Ramos (cell line): ENCODE measurements around the gene C12orf75.
"Not testable (repeated sequence)": the region's sequence is repeated elsewhere in the genome, so short reads cannot be mapped to it uniquely, and the experiment has no call there.

Experiments
- in situ Hi-C: fragments of 300-500 bp; cut with MboI; formaldehyde crosslinking; loops from one replicate; pipeline ENCODE4 v1.14.3; 2022; ENCODE audit warnings: low sequenced_read_pairs; ENCODE audit not compliant: unreplicated experiment

Gene C12orf75

GRCh38 chr12:105365231-105365630, 34.7 kb downstream of the C12orf75 start:
- in situ Hi-C loops, result no loop called here

DNA sequence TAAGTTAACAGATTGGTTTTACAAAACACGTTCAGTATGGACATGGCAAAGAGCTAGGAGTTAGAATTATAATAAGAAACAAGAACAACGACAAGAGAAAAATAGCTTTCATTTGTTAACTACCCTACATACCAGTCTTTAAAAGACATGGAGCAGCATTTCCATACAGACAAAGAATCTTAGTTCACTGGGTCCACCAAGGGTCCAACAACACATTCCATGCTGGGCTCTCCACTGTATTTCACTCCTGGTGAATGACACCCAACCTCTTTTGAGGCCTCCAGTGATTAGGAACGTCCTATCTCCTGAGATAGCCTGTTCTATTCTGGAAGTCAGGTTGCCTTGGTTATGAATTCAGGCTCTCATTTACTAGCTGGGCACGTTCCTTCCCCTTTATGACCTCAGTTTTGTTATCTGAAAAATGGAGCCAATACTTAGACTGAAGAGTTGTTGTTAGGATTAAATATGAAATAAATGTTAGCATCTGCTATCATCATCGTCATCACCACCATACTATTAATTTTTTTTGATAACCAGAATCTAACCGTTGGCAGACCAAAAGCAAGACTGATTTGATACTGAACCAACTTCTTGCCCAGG, 37.7 kb downstream of the C12orf75 start:
- in situ Hi-C loops, result no loop called here

- in situ Hi-C loops, result no loop called here
Observed at GRCh38 chr12:105369014-105369413, 38.5 kb downstream of the C12orf75 start.

- in situ Hi-C loops, result no loop called here
Observed at GRCh38 chr12:105374303-105374702, 43.8 kb downstream of the C12orf75 start.

- in situ Hi-C loops, result no loop called here
Observed at GRCh38 chr12:105377077-105377476, 46.6 kb downstream of the C12orf75 start.

DNA sequence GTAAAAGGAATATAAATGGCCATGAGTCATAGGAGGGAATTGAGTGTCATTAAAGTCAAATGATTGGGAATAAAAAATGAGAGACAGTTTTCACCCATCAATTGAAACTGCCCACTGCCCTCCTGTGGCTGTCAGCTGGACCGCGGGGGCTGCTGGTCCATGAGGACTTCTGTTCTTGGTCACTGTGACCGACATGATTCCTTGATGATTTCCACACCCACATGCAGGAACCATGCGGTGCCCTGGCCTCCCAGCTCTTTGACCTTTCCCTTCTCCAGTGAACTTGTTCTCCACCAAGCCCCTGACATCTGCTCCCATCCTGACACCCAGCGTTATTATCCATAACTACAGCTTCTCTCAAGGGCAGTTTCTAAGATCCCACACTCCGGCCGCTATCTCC, 48.4 kb downstream of the C12orf75 start:
- in situ Hi-C loops, result no loop called here

GRCh38 chr12:105382771-105383622, 52.5 kb downstream of the C12orf75 start:
- in situ Hi-C loops, result loop anchor here (5.0 kb wide), 1 partner anchor 106 kb away; no protein-coding TSS in a partner anchor

DNA sequence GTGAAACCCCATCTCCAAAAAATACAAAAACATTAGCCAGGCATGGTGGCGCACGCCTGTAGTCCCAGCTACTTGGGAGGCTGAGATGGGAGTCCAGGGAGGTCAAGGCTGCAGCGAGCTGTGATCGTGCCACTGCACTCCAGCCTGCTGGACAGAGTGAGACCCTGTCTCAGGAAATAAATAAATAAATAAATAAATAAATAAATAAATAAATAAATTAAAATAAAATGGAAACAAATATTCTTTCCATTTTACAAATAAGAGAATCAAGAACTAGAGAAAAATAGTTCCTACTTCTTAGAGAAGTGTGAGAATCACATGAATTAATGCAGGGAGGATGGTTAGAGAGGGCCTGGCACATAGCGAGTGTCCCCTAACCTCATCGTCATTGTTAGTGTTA, 53.7 kb downstream of the C12orf75 start:
- in situ Hi-C loops, result loop anchor here (5.0 kb wide), 1 partner anchor 107 kb away; no protein-coding TSS in a partner anchor

DNA sequence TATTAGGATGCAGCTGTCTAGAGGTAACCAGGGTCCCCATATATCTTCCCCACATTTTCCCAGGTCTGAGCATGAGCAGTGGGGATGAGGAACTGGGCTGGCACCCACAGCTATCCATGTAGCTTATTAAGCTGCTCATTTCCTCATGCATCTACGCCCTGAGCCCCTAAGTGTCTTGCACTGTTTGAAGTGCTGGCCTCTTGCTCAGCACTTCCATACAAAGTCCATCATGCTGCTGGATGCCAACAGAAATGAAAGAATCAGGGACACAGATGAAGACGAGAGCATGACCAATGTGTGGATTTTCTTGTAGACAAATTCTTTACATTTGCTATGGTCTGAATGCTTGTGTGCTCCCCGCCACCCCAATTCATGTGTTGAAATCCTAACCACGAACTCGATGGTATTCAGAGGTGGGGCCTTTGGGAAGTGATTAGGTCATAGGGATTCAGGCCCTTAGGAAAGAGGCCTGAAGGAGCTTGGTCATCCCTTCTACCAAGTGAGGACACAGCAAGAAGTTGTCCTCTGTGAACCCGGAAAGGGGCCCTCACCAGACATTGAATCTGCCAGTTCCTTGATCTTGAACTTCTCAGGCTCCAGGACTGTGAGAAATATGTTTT, 54.5 kb downstream of the C12orf75 start:
- in situ Hi-C loops, result loop anchor here (5.0 kb wide), 1 partner anchor 108 kb away; no protein-coding TSS in a partner anchor

DNA sequence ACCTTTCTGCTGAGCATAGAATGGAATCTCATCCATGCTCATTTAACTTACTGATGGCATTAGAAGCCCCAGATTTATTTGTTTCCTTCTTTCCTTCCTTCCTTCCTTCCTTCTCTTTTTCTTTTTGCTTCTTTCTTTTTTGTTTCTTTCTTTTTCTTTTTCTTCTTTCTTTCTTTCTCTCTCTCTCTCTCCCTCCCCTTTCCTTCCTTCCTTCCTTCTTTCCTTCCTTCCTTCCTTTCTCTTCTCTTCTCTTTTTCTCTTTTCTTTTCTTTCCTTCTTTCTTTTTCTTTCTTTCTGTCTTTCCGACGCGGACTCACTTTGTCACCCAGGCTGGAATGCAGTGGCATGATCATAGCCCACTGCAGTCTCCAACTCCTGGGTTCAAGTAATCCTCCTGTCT, 55.9 kb downstream of the C12orf75 start:
- in situ Hi-C loops, result no loop called here

- in situ Hi-C loops, result no loop called here
Observed at GRCh38 chr12:105391231-105391630, 60.7 kb downstream of the C12orf75 start.

GRCh38 chr12:105393587-105393986, 63.1 kb downstream of the C12orf75 start:
- in situ Hi-C loops, result no loop called here

DNA sequence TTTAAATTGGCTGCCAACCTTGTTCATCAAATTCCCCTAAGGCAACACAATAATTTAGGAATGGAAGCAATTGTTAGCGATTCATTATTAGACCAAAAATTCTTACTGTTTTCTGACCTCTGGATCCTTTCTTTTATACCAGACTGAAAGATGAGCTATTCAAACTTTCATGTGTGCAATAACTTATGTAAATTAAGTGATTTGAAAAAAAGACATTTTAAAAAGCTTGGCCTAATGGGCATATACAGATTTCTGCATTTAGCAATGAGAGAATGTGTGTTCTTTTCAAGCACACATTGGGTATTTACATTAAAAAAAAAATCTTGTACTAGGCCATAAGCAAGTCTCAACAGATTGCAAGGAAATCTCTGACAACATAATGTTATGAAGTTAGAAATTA, 65.5 kb downstream of the C12orf75 start:
- in situ Hi-C loops, result no loop called here

- in situ Hi-C loops, result no loop called here
Observed at GRCh38 chr12:105396983-105397382, 66.5 kb downstream of the C12orf75 start.

DNA sequence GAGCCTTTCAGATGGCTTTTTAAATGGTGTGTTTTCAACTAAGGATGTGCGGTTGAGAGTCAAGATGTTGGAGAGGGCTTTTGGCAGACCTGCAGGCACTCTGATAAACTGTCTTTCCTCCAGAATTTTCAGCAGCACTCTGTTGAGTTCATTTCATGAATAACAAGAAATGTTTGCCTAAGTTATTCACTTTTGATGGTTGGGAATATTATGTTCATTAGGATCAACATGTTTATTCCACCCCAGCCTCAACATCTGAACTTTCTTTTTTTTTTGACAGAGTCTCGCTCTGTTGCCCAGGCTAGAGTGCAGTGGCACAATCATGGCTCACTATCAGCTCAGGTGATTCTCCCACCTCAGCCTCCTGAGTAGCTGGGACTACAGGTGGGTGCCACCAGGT, 68.4 kb downstream of the C12orf75 start:
- in situ Hi-C loops, result no loop called here

DNA sequence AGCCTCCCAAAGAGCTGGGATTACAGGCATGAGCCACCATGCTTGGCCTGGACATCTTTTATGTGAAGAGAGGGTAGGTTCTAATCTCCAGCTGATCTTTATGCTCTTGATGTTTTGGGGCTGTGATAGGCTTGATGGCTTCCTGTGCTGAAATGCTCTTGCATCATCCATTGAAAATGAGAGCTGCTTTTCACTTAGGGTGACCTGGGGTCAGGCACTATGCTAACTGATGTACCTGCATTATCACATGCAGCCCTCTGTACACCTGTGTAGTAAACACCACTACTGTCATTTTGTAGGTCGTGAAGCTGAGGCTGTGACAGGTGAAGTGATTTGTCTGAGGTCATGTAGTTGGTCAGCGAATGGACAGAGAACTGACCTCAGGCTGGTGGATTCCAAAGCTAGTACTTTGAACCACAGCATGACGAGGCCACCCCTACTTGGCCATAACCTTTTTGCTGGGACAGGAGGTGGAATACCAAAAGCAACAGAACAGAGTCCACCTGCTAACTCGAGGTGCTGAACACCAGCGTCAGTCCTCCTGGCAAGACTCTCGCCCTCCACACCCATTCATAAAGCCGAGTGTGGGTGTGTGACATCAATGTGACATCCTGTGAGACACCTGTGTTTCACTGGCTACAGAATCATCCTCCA, 69.1 kb downstream of the C12orf75 start:
- in situ Hi-C loops, result no loop called here

DNA sequence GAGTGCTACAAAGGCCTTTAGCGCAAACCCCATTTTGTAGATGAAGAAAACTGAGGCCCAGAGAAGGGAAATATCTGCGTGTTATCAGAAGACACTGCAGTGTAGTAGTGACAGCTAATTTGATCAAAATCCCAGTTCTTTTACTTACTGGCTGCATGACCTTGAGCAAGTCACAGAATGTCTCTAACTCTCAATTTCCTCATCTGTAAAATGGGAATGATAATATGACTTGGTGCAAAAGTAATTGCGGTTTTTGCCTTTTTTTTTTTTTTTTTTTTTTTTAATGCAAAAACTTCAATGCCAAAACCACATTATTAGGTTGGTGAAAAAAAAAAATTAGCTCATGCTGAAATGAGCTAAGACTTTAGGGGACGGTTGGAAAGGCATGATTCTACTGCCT, 69.7 kb downstream of the C12orf75 start:
- in situ Hi-C loops, result no loop called here

DNA sequence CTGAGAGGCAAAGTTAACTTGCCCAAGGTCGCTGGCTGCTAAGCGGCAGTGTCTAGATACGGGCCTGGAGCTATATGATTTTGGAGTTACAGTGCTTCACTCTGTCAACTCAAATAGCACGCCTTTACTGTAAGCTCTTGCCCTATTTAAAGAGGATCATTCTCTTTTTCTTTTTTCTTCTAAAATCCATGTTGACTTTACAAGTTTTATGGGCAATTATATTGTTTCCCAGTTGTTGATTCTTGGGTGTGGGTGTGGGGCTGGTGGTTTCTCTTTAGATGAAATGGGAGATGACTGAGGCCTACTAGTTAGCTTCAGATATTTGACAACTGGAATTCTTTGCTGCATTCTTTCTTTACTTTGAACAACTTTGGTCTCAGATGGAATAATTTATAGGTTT, 70.7 kb downstream of the C12orf75 start:
- in situ Hi-C loops, result no loop called here

- in situ Hi-C loops, result no loop called here
Observed at GRCh38 chr12:105402366-105402765, 71.9 kb downstream of the C12orf75 start.

- in situ Hi-C loops, result no loop called here
Observed at GRCh38 chr12:105403095-105403494, 72.6 kb downstream of the C12orf75 start.

DNA sequence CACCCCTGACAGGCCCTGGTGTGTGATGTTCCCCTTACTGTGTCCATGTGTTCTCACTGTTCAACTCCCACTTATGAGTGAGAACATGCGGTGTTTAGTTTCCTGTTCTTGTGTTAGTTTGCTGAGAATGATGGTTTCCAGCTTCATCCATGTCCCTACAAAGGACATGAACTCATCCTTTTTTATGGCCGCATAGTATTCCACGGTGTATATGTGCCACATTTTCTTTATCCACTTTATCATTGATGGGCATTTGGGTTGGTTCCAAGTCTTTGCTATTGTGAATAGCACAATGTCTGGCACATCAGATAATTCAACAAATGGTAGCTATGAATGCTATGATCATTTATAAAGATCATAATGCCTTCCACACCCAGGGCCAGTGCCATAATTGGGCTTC, 73.6 kb downstream of the C12orf75 start:
- in situ Hi-C loops, result not testable (repeated sequence)
